ENCODE results near the gene TRIM50.
"Not testable (repeated sequence)": the region's sequence is repeated elsewhere in the genome, so short reads cannot be mapped to it uniquely, and the experiment has no call there.

The TRIM50 gene

DNA sequence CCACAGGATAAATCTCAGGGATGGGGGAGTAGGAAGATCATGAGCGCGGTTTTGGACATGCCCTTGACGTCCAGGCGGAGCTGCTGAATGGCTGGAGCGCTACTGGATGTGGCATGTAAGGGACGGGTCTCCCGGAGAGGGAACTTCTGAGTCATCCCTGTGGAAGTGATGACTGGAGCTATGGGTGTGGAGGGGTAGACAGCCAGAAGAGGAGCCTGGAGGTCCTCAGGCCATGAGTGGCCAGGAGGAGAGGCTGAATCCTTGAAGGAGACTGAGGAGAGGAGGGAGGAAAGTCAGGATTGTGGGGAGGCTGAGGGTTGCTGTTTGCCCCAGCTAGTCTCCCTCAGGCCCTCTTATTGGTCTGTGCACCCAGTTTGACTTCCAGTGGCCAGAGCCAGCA, 16.5 kb downstream of the TRIM50 start:
- H3K27ac Mint-ChIP-seq; H3K9me3 Mint-ChIP-seq (ENCODE audit: low read depth); H3K36me3 Mint-ChIP-seq; H3K4me3 Mint-ChIP-seq; H3K27me3 Mint-ChIP-seq: not testable (repeated sequence)
- peaks cover 21% of the 10 kb centered on the region for H3K4me1 Mint-ChIP-seq (ENCODE audit: low read depth)

DNA sequence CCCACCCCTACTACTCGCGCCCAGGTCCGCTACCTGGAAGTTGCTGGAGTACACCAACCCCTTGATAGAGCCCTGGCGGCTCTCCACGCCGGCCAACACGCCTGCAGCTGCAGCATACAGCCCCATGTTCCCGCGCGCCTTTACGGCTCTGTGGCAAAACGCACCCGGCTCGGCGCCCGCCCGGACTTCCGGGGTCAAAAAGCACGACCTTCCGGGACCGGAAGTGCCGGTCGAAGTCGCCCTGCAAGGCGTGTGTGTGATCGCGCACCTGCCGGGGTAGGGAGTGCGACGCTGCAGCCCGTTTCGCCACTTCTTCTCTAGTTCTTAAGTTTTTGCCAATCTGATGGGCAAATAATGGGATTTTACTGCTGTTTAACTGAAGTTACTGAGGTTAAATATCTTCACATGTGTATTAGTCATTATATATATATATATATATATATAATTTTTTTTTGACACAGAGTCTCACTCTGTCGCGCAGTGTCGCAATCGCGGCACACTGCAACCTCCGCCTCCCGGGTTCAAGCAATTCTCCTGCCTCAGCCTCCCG, 19.1 kb downstream of the TRIM50 start, which contains the start of gene NSUN5:
Gene NSUN5, minus strand, starts transcription at position 162 of the 550 bp plus-strand sequence. Its CDS starts 36 bp downstream, at position 126.
- Mint-ChIP-seq H3K36me3 (peaks cover 11% of the 10 kb centered on the region), H3K4me3 (peak within 1 kb of the TSS; percentile 97), H3K9me3 (ENCODE audit: low read depth) (no peaks in the 10 kb centered on the region), H3K27ac (peak within 1 kb of the TSS; percentile 97), H3K27me3 (no peaks in the 10 kb centered on the region), H3K4me1 (ENCODE audit: low read depth) (peaks cover 26% of the 10 kb centered on the region)

DNA sequence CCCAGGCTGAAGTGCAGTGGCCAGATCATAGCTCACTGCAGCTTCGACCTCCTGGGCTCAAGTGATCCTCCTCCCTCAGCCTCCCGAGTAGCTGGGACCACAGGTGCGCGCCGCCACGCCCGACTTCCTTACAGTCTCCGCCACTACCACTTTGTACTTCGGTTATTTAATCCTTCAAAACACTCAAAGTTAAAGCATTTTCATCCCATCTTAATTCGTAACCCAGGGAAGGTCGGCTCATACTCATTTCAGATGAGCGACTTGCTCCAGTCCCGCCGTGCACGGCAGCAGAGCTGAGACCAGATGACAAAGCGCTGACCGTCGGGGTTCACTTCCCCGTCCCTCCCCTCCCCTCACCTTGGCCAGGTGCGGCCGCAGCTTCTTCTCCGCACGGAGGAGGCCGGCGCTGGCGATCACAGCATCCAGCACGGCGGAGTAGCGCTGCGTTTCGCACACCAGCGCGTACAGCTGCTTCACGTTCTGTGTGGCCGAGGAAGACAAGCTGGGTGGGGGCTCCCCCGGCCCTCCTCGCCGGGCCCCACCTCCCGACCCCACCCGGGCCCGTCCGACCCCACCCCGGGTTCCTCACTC, 19.7 kb downstream of the TRIM50 start:
- peak overlapping the region; percentile 97 for H3K4me3 Mint-ChIP-seq
- H3K9me3 Mint-ChIP-seq (ENCODE audit: low read depth) = no peaks in the 10 kb centered on the region
- H3K27ac Mint-ChIP-seq = peak overlapping the region; percentile 97
- H3K36me3 Mint-ChIP-seq = peaks cover 11% of the 10 kb centered on the region
- no peaks in the 10 kb centered on the region for H3K27me3 Mint-ChIP-seq
- peaks cover 26% of the 10 kb centered on the region for H3K4me1 Mint-ChIP-seq (ENCODE audit: low read depth)

DNA sequence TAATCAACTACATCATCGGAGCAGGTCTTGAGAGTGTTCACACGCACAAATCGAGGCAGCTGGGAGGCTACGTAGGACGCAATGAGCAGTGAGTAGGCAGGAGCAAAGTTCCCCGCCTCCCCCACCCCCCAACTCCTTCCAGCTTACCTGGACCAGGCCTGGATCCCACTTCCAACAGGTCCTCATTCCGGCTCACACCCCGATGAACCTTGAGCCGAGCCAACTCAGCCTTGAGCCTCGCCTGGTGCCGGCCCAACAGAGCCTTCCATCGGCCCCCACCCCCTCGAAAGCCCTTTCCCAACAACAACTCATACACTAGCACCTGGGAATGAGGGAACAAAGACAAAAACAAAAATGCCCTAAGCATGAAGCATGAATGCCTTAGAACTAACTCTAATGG, 20.4 kb downstream of the TRIM50 start:
- Mint-ChIP-seq H3K27ac (peak overlapping the region; percentile 78), H3K4me1 (ENCODE audit: low read depth) (peaks cover 26% of the 10 kb centered on the region), H3K27me3 (no peaks in the 10 kb centered on the region), H3K9me3 (ENCODE audit: low read depth) (no peaks in the 10 kb centered on the region), H3K36me3 (peaks cover 11% of the 10 kb centered on the region), H3K4me3 (peak overlapping the region; percentile 97)

DNA sequence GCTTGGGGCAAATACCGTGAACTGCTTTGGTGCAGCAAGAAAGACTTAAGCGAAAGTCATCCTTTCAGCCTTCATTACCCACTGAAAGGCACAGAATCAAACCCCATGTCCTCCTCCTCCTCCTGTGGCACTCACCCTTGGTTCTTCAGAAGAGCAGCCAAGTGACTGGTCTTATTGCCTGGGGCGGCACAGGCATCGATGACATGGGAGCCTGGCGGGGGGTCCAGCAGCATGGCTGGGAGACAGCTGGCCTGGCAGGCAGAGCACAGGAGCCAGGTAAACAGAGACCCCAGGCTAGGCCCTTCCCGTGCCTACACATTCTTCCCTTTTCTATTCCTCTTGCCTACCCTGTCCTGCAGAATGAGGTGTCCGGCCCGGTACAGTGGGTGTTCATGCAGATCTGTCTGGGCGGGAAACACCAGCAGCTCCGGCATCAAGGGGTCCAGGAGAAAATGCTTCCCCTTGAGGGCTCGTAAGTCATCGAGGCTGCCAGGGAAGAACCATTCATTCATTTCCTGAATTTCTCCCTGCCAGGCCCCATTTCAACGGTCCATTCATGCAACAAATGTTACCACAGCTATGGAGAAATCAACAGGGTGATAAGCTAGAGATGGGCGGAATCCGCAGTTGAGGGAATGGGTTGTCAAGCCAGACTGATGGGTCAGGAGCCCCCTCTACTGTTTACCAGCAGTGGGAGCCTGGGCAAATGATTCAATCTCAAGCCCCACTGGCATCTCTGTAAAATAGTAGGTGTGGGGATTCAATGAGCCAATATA, 23.1 kb downstream of the TRIM50 start:
- H3K9me3 Mint-ChIP-seq (ENCODE audit: low read depth); H3K27me3 Mint-ChIP-seq; H3K27ac Mint-ChIP-seq; H3K4me3 Mint-ChIP-seq: not testable (repeated sequence)
- Mint-ChIP-seq H3K4me1 (ENCODE audit: low read depth) (peaks cover 26% of the 10 kb centered on the region), H3K36me3 (peaks cover 11% of the 10 kb centered on the region)

DNA sequence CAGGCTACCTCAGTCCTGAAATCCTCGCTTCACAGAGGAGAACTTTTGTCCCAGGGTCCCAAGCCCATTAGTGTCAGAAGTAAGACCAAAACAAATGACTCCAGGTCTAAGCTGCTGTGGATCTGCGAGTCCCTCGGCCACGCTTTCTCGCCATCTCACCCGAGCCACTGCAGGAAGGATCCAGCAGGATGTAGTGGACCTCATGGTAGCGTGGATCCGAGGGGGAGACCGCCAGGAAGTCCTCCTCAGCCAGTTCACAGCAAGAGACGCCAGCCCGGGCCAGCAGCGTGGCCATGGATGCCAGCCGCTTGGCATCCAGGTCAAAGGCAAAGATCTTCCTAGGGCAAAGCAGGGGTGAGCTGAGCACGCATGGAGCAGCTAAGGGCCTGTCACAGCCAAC, 23.8 kb downstream of the TRIM50 start:
- Mint-ChIP-seq H3K9me3 (ENCODE audit: low read depth) (no peaks in the 10 kb centered on the region), H3K4me3 (no peak overlapping the region), H3K27ac (no peak overlapping the region), H3K27me3 (no peaks in the 10 kb centered on the region), H3K36me3 (peaks cover 11% of the 10 kb centered on the region), H3K4me1 (ENCODE audit: low read depth) (peaks cover 23% of the 10 kb centered on the region)

DNA sequence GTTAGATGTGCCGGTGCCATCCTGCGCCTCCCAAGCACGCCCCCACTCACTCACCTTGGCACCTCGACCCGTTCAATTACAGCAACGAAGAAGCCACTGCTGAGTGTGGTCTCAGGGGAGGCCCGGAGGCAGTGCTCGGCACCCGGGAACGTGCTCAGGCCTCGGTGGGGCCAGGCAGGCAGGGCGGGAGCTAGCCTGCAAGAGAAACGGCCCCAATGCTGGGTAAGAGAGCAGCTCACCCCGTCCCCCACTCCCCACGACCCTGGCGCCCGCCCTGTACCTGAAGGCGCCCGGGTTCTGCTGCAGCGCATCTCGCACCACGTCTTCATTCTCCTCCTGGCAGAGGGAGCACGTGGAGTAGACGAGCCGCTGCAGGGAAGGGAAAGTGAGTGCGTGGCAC, 24.3 kb downstream of the TRIM50 start:
- Mint-ChIP-seq H3K27me3 (no peaks in the 10 kb centered on the region), H3K27ac (no peak overlapping the region), H3K4me3 (no peak overlapping the region), H3K4me1 (ENCODE audit: low read depth) (peaks cover 23% of the 10 kb centered on the region), H3K9me3 (ENCODE audit: low read depth) (no peaks in the 10 kb centered on the region), H3K36me3 (peaks cover 10% of the 10 kb centered on the region)

DNA sequence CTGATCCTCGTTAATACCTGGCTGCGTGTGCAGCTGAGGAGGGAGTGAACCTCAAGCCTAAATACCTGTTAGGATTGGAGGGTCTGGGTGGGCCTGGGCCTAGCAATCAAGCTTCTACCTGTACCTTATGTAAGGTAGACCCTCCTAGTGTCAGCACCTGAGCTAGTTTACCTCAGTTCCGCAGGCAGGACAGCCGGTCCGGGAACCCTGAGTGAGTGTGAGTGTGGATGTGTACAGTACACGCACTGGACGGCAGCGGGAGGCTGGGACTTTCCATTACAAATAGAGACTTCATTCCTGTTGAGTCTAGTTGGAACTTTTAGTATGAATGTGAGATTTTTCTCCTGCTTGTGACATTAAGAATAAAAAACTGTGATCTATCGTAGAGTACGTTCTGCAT, 25.0 kb downstream of the TRIM50 start:
- not testable (repeated sequence) for H3K9me3 Mint-ChIP-seq (ENCODE audit: low read depth); H3K27me3 Mint-ChIP-seq; H3K4me3 Mint-ChIP-seq; H3K27ac Mint-ChIP-seq; H3K36me3 Mint-ChIP-seq
- peaks cover 18% of the 10 kb centered on the region for H3K4me1 Mint-ChIP-seq (ENCODE audit: low read depth)

DNA sequence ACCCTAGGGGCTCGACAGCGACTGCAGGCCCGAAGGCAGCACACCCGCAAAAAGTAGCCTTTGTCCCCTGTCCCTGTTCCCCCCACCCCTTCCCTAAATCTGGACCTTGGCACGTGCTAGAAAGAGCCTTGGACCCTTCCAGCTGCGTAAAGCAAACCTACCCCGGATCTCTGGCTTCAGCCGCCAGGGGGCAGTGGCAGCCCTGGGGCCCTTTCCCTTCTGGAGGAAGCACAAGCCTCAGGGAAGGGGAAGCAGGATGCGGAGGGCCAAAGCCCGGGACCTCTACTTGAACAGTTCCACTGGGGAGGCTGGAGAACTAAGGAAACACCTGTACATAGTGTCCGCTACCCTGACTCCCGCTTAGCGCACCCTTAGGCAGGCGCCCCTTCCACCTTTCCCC, 26.8 kb downstream of the TRIM50 start:
- H3K27me3 Mint-ChIP-seq; H3K27ac Mint-ChIP-seq; H3K4me3 Mint-ChIP-seq; H3K4me1 Mint-ChIP-seq (ENCODE audit: low read depth); H3K36me3 Mint-ChIP-seq; H3K9me3 Mint-ChIP-seq (ENCODE audit: low read depth): not testable (repeated sequence)

DNA sequence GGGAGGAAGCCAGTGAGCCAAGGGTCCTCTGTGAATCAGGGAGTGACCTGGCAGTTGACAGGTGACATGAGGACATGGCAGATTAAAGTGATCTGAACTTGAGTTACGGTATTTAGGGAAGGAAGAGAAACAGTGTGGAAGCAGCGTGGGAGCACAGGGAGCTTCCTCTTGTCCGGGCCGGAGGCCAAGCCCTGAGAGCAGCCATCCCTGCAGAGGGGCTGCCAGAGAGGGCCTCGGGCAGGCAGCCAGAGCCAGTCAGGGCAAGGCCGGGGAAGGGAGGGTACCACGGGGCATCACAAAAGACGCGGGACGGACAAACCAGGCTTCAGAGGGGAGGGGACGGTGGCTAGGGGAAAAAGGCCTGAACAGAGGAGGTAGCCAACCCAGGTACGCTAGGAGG, 28.1 kb downstream of the TRIM50 start:
- H3K4me3 Mint-ChIP-seq; H3K27ac Mint-ChIP-seq; H3K36me3 Mint-ChIP-seq; H3K27me3 Mint-ChIP-seq; H3K4me1 Mint-ChIP-seq (ENCODE audit: low read depth); H3K9me3 Mint-ChIP-seq (ENCODE audit: low read depth): not testable (repeated sequence)

DNA sequence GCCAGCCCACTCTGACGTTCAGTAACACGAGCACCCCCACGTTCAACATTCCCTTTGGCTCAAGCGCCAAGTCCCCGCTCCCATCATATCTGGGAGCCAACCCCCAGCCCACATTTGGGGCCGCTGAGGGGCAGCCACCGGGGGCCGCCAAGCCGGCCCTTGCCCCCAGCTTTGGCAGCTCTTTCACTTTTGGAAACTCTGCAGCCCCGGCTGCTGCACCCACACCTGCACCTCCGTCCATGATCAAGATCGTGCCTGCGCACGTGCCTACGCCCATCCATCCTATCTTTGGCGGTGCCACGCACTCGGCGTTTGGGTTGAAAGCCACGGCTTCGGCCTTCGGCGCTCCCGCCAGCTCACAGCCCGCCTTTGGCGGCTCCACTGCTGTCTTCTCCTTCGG, 30.2 kb downstream of the TRIM50 start:
- not testable (repeated sequence) for H3K27me3 Mint-ChIP-seq; H3K27ac Mint-ChIP-seq; H3K36me3 Mint-ChIP-seq; H3K4me1 Mint-ChIP-seq (ENCODE audit: low read depth); H3K4me3 Mint-ChIP-seq; H3K9me3 Mint-ChIP-seq (ENCODE audit: low read depth)

DNA sequence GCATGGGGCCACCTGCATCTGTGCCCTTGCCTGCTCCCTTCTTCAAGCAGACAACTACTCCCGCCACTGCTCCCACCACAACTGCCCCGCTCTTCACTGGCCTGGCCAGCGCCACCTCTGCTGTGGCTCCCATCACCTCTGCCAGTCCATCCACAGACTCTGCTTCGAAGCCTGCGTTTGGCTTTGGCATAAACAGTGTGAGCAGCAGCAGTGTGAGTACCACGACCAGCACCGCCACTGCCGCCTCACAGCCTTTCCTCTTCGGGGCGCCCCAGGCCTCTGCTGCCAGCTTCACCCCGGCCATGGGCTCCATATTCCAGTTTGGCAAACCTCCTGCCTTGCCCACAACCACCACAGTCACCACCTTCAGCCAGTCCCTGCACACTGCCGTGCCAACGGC, 30.6 kb downstream of the TRIM50 start:
- not testable (repeated sequence) for H3K27me3 Mint-ChIP-seq; H3K4me1 Mint-ChIP-seq (ENCODE audit: low read depth)

DNA sequence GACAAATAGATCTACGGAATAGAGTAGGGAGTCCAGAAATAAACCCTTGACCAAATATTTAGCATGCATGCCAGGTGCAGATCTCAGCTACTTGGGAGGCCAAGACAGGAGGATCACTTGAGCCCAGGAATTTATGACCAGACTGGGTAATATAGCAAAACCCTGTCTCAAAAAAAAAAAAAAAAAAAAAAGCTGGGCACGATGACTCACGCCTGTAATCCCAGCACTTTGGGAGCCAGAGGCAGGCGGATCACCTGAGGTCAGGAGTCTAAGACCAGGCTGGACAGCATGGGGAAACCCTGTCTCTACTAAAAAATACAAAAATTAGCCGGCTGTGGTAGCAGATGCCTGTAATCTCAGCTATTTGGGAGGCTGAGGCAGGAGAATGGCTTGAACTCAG, 50.7 kb downstream of the TRIM50 start:
- not testable (repeated sequence) for H3K4me1 Mint-ChIP-seq (ENCODE audit: low read depth); H3K27ac Mint-ChIP-seq; H3K27me3 Mint-ChIP-seq; H3K9me3 Mint-ChIP-seq (ENCODE audit: low read depth); H3K36me3 Mint-ChIP-seq; H3K4me3 Mint-ChIP-seq

More for the DNA sequence above, 30.6 kb downstream of the TRIM50 start:
- H3K27ac Mint-ChIP-seq; H3K36me3 Mint-ChIP-seq; H3K4me3 Mint-ChIP-seq; H3K9me3 Mint-ChIP-seq (ENCODE audit: low read depth): not testable (repeated sequence)

DNA sequence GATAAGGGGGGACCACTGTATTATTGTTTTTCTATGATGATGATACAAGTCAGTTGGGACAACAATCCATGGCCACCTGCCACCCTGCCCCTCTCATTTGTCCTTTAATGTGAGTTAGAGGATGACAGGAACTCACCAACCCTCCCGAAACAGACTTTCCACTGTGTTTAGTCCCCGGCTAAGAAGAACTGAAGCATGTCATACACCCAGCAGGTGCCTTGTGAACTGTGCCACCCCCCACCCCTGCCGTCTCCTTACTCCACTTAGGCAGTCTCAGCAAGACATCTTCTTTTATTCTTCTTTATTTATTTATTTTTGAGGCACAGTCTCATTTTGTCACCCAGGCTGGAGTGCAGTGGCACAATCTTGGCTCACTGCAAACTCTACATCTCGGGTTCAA, 60.1 kb downstream of the TRIM50 start:
- not testable (repeated sequence) for H3K4me1 Mint-ChIP-seq (ENCODE audit: low read depth); H3K9me3 Mint-ChIP-seq (ENCODE audit: low read depth); H3K27me3 Mint-ChIP-seq; H3K36me3 Mint-ChIP-seq; H3K4me3 Mint-ChIP-seq; H3K27ac Mint-ChIP-seq

DNA sequence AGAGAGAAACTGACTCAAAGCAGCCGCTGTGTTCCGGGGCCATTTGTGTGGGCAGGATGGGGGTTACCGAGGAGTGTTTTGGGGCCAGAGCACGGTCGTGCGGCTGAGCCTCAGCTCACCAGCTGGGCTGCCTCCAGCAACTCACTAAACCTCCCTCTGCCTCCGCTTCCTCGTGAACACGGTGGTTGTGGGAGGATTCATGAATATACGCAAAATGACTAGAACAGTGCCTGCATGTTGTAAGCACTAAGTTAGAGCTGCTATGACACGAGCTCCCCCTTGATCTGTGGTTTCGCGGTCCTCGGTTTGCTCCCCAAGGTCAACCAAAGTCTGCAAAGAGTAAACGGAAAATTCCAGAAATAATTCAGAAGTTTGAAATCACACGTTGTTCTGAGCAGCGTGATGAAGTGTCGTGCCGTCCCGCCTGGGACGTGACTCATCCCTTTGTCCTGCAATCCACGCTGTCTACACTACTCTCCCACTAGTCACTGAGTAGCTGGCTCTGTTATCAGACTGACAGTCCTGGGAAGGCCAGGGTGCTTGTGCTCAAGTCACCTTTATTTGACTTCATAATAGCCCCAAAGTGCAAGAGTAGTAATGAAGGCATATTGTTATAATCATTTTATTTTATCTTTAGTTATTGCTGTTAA, 61.0 kb downstream of the TRIM50 start:
- H3K27me3 Mint-ChIP-seq; H3K4me1 Mint-ChIP-seq (ENCODE audit: low read depth); H3K36me3 Mint-ChIP-seq; H3K27ac Mint-ChIP-seq; H3K4me3 Mint-ChIP-seq; H3K9me3 Mint-ChIP-seq (ENCODE audit: low read depth): not testable (repeated sequence)

Measured in activated naive CD8-positive, alpha-beta T cell (primary cell).